GM12878 (cell line): Measurements from ENCODE around the gene ACTR2. TPM values are rescaled to one million over a fixed set of nuclear protein-coding genes. Genes with fewer than 3 reads are reported as not detected.

Experiments used
- ATAC-seq: fragments of 200-7000 bp; cut with Tn5 transposase; 3 replicates; pipeline ENCODE4 v1.9.1; 2020; ENCODE audit warnings: mild to moderate bottlenecking, moderate library complexity
- BruUV-seq: library from RNA; stranded (reverse); fragments of 400-500 nt; replicated peaks from 2 replicates; lab custom pipeline; 2021; lab: Mats Ljungman, UMichigan
- CTCF ChIA-PET: fragments of 300-600 bp; sonication (Branson Sonifier 250); formaldehyde crosslinking; extraction: SDS; loops from one replicate; lab custom pipeline; 2021; ENCODE audit warnings: inconsistent platforms; lab: Yijun Ruan, JAX
- POLR2A ChIA-PET: fragments of 350-600 bp; formaldehyde crosslinking; extraction: SDS; loops from one replicate; lab custom pipeline; 2021; ENCODE audit warnings: inconsistent platforms; lab: Charles Lee
- RAD21 ChIA-PET: fragments of 300-600 bp; sonication (Branson Sonifier 250); formaldehyde crosslinking; loops from one replicate; lab custom pipeline; 2023; ENCODE audit warnings: antibody characterized with exemption; ENCODE audit not compliant: unreplicated experiment; lab: Charles Lee
- SMC1A ChIA-PET: fragments of 300-600 bp; sonication (Branson Sonifier 250); formaldehyde crosslinking; loops from one replicate; lab custom pipeline; 2023; ENCODE audit not compliant: unreplicated experiment, uncharacterized antibody; lab: Charles Lee
- DNase-seq: peaks from one replicate; pipeline ENCODE4 v3.0.0-alpha.2; 2011; ENCODE audit warnings: low read depth, low spot score
- FAIRE-seq: peaks from 3 replicates; lab custom pipeline; 2011; peaks lifted over from hg19 to GRCh38; lab: Jason Lieb, UNC
- H2AFZ ChIP-seq: 2 replicates; pipeline ENCODE4 v1.6.0; 2011; ENCODE audit warnings: low read depth, low read length, control low read depth; ENCODE audit not compliant: control insufficient read depth
- H3K27ac ChIP-seq: 2 replicates; pipeline ENCODE4 v1.5.1; 2011; ENCODE audit warnings: control low read depth; ENCODE audit not compliant: control insufficient read depth, insufficient read depth
- H3K27me3 ChIP-seq, 2 experiments: replicated peaks in 1 of 2; 2 replicates each; pipeline versions ENCODE4 v1.6.0 to v1.6.1; 2011; ENCODE audit warnings: low read length in 1 of 2; ENCODE audit not compliant: control insufficient read depth in 2 of 2, insufficient read depth in 2 of 2
- H3K36me3 ChIP-seq, 2 experiments: 2 replicates each; pipeline ENCODE4 v1.5.1; 2011; ENCODE audit warnings: low read length in 1 of 2; ENCODE audit not compliant: control insufficient read depth in 2 of 2, insufficient read depth in 2 of 2
- H3K4me1 ChIP-seq: 2 replicates; pipeline ENCODE4 v1.6.1; 2011; ENCODE audit warnings: mild to moderate bottlenecking, low read length, moderate library complexity, mixed read lengths; ENCODE audit not compliant: control insufficient read depth, insufficient read depth
- H3K4me2 ChIP-seq: 2 replicates; pipeline ENCODE4 v1.6.0; 2011; ENCODE audit warnings: control low read depth; ENCODE audit not compliant: control insufficient read depth, insufficient read depth
- H3K4me3 ChIP-seq: fragments of 200-600 bp; sonication (generic); 2 replicates; pipeline ENCODE4 v1.5.1; 2016
- H3K79me2 ChIP-seq: 2 replicates; pipeline ENCODE4 v1.6.0; 2011; ENCODE audit warnings: low read length; ENCODE audit not compliant: control insufficient read depth, insufficient read depth
- H3K9ac ChIP-seq: 2 replicates; pipeline ENCODE4 v1.8.0; 2011; ENCODE audit warnings: low read length, control low read depth, mixed read lengths; ENCODE audit not compliant: control insufficient read depth, insufficient read depth
- H3K9me3 ChIP-seq: replicated peaks from 3 replicates; pipeline ENCODE4 v1.5.1; 2011; ENCODE audit warnings: mild to moderate bottlenecking, low read length; ENCODE audit not compliant: control insufficient read depth, insufficient read depth
- H4K20me1 ChIP-seq: 2 replicates; pipeline ENCODE4 v1.6.0; 2011; ENCODE audit not compliant: control insufficient read depth, insufficient read depth
- BCL11A ChIP-seq: IDR thresholded peaks from 2 replicates; pipeline ENCODE4 v1.6.1; 2011; ENCODE audit warnings: low read depth, low read length
- BRCA1 ChIP-seq: IDR thresholded peaks from 2 replicates; pipeline ENCODE4 v1.6.1; 2011; ENCODE audit warnings: low read depth, low read length, improper control_type of control experiment
- DPF2 ChIP-seq: fragments of 450-650 bp; IDR thresholded peaks from 2 replicates; pipeline ENCODE4 v1.6.1; 2017; ENCODE audit warnings: mild to moderate bottlenecking
- EZH2 ChIP-seq: IDR thresholded peaks from 2 replicates; pipeline ENCODE4 v1.6.1; 2012; ENCODE audit warnings: low read depth, mild to moderate bottlenecking, control low read depth, inconsistent platforms, low read length, borderline replicate concordance; ENCODE audit not compliant: control insufficient read depth
- JUNB ChIP-seq: IDR thresholded peaks from 2 replicates; pipeline ENCODE4 v1.6.1; 2016; ENCODE audit warnings: antibody characterized with exemption, mild to moderate bottlenecking
- MEF2B ChIP-seq: fragments of 450-650 bp; IDR thresholded peaks from 2 replicates; pipeline ENCODE4 v1.6.1; 2018; ENCODE audit warnings: mild to moderate bottlenecking, moderate library complexity; ENCODE audit not compliant: partially characterized antibody, poor library complexity, severe bottlenecking
- NFIC ChIP-seq: IDR thresholded peaks from 2 replicates; pipeline ENCODE4 v1.6.1; 2012; ENCODE audit warnings: low read depth, mild to moderate bottlenecking, inconsistent platforms, low read length, moderate library complexity
- RUNX3 ChIP-seq: IDR thresholded peaks from 2 replicates; pipeline ENCODE4 v1.6.1; 2012; ENCODE audit warnings: low read length, inconsistent platforms
- whole genome bisulfite sequencing: methylation state at CpG from one replicate; pipeline ENCODE4 v1.1.6; 2016; ENCODE audit warnings: low lambda C conversion rate; ENCODE audit not compliant: insufficient replicate concordance, insufficient coverage; ENCODE audit errors: missing lambda C conversion rate; 5-methylcytosine and 5-hydroxymethylcytosine counted together
- in situ Hi-C: fragments of 300-500 bp; cut with MboI; formaldehyde crosslinking; loops from 9 replicates; pipeline ENCODE4 v1.14.3; 2018; ENCODE audit warnings: mixed read lengths
- intact Hi-C: fragments of 100-400 bp; cut with micrococcal nuclease; formaldehyde crosslinking; loops from one replicate; pipeline ENCODE4 v1.14.2; 2022; ENCODE audit not compliant: unreplicated experiment
- polyA plus RNA-seq, 11 experiments: library from polyadenylated mRNA; depleted of rRNA in 4 of 11; unstranded in 6 of 11; stranded (reverse) in 5 of 11; fragments of >200 nt; fragmentation: Nextera tagmentation in 4 of 11; fragmentation: Illumina TruSeq in 1 of 11; extraction: Ambion mirVana in 4 of 11; extraction: Trizol in 1 of 11; gene quantifications; 1 replicate in 1 of 11; 2 replicates in 10 of 11; pipeline versions ENCODE4 v1.2.1 to v1.2.3, GENCODE V29; 2011 to 2016; ENCODE audit warnings: inconsistent platforms in 2 of 11, missing spikeins in 2 of 11, low read depth in 1 of 11
- total RNA-seq, 4 experiments: library from RNA; depleted of rRNA in 3 of 4; stranded (reverse); fragments of >200 nt in 3 of 4; fragmentation: Illumina TruSeq in 1 of 4; extraction: Trizol in 1 of 4; gene quantifications; 2 replicates each; pipeline versions ENCODE4 v1.2.1 to v1.2.3, GENCODE V29; 2013 to 2021
- TF ChIP-seq, protein P1 (sequence below): IDR thresholded peaks from 2 replicates; pipeline ENCODE4 v1.6.1; 2012; ENCODE audit warnings: low read depth, low read length, improper control_type of control experiment
- TF ChIP-seq, protein P2 (sequence below): fragments of 450-650 bp; IDR thresholded peaks from 2 replicates; pipeline ENCODE4 v1.6.1; 2016; ENCODE audit warnings: mild to moderate bottlenecking, moderate library complexity, borderline replicate concordance
- TF ChIP-seq, protein P3 (sequence below): fragments of 450-650 bp; formaldehyde crosslinking; IDR thresholded peaks from 2 replicates; pipeline ENCODE4 v1.5.0; 2022; ENCODE audit warnings: mild to moderate bottlenecking, missing genetic modification characterization
- TF ChIP-seq, protein P4 (sequence below): IDR thresholded peaks from 2 replicates; pipeline ENCODE4 v1.6.1; 2012; ENCODE audit warnings: low read depth, low read length, improper control_type of control experiment

ACTR2 gene
- total and polyA plus RNA-seq, 10 of the 15 experiments (the other 5 are each of a cell fraction or from before 2014, with no cell fraction given), result 94.2 to 401 (median 195) TPM

DNA sequence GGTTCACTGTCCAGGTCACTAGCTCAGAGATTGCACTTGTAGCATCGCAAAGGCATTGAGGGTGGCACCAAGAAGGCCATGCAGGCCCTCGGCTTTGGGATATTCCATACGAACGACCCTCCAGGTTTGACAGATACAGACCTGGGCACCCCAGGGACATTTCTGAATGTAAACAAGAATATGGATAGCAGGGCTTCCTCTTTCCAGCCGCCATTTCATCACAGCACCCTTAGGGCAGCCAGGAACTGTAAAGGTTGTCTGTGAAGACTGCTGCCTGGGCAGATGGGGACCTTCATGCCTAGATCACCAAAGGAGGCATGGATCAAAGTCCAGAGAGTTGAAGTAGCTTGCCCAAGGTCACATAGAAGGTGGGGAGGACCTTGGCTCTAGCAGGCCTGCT lies 70.5 kb downstream of the ACTR2 start (continued):
- no peak for TF ChIP-seq EZH2
- TF ChIP-seq NFIC, result no peak
- TF ChIP-seq, protein P1, sequence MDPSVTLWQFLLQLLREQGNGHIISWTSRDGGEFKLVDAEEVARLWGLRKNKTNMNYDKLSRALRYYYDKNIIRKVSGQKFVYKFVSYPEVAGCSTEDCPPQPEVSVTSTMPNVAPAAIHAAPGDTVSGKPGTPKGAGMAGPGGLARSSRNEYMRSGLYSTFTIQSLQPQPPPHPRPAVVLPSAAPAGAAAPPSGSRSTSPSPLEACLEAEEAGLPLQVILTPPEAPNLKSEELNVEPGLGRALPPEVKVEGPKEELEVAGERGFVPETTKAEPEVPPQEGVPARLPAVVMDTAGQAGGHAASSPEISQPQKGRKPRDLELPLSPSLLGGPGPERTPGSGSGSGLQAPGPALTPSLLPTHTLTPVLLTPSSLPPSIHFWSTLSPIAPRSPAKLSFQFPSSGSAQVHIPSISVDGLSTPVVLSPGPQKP, result no peak
- no peak for TF ChIP-seq MEF2B
- no peak for TF ChIP-seq BRCA1
- no peak for TF ChIP-seq RUNX3
- TF ChIP-seq, all 136 proteins: peak for 0

DNA sequence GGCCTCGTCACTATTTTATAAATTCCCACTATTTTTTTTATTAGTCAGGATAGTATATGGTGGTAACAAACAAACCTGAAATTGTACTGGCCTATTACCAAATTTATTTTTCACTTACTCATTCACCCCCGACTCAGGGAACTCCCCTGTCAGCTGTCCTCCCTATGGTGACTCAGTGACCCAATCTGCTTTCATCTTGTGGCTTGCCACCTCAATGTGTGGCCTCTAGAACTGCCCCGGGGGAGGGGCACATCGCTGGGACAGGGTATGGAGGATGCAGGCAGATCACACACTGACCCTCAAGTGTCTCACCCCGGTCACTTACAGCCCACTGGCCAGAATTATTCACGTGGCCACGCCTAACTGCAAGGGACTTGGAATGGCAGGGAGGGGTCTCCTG lies 71.6 kb downstream of the ACTR2 start:
- in situ Hi-C loops, result no loop called here
- ChIA-PET POLR2A (interaction anchor here (0.6 to 0.8 kb wide), 2 partner anchors 98 kb away, joined by 5 to 7 read pairs; no protein-coding TSS in a partner anchor), RAD21 (interaction anchor here (1.0 to 3.1 kb wide), 3 partner anchors 20 to 137 kb away, joined by 3 to 13 read pairs (median 4); no protein-coding TSS in a partner anchor), CTCF (interaction anchor here (0.8 to 1.7 kb wide), 5 partner anchors 21 to 275 kb away, joined by 3 to 5 read pairs (median 3); no protein-coding TSS in a partner anchor), SMC1A (interaction anchor here (0.6 to 5.1 kb wide), 14 partner anchors 11 to 945 kb away, joined by 3 to 29 read pairs (median 4); no protein-coding TSS in a partner anchor)
- no peaks in the 10 kb centered on the region for H4K20me1 ChIP-seq
- BruUV-seq, result no TSS peak
- peaks cover 40% of the 10 kb centered on the region for H3K4me1 ChIP-seq
- no peak overlapping the region for H3K27ac ChIP-seq
- TF ChIP-seq JUNB (0 out of 2 replicates have a peak, but pooled peaks have one; percentile 21), RUNX3 (peak; percentile 61), BCL11A (0 out of 2 replicates have a peak, but pooled peaks have one; percentile 26), DPF2 (peak; percentile 40; the same call in 1 of the 2 replicates)
- TF ChIP-seq, protein P2, sequence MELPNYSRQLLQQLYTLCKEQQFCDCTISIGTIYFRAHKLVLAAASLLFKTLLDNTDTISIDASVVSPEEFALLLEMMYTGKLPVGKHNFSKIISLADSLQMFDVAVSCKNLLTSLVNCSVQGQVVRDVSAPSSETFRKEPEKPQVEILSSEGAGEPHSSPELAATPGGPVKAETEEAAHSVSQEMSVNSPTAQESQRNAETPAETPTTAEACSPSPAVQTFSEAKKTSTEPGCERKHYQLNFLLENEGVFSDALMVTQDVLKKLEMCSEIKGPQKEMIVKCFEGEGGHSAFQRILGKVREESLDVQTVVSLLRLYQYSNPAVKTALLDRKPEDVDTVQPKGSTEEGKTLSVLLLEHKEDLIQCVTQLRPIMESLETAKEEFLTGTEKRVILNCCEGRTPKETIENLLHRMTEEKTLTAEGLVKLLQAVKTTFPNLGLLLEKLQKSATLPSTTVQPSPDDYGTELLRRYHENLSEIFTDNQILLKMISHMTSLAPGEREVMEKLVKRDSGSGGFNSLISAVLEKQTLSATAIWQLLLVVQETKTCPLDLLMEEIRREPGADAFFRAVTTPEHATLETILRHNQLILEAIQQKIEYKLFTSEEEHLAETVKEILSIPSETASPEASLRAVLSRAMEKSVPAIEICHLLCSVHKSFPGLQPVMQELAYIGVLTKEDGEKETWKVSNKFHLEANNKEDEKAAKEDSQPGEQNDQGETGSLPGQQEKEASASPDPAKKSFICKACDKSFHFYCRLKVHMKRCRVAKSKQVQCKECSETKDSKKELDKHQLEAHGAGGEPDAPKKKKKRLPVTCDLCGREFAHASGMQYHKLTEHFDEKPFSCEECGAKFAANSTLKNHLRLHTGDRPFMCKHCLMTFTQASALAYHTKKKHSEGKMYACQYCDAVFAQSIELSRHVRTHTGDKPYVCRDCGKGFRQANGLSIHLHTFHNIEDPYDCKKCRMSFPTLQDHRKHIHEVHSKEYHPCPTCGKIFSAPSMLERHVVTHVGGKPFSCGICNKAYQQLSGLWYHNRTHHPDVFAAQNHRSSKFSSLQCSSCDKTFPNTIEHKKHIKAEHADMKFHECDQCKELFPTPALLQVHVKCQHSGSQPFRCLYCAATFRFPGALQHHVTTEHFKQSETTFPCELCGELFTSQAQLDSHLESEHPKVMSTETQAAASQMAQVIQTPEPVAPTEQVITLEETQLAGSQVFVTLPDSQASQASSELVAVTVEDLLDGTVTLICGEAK, result no peak
- TF ChIP-seq, protein P3, sequence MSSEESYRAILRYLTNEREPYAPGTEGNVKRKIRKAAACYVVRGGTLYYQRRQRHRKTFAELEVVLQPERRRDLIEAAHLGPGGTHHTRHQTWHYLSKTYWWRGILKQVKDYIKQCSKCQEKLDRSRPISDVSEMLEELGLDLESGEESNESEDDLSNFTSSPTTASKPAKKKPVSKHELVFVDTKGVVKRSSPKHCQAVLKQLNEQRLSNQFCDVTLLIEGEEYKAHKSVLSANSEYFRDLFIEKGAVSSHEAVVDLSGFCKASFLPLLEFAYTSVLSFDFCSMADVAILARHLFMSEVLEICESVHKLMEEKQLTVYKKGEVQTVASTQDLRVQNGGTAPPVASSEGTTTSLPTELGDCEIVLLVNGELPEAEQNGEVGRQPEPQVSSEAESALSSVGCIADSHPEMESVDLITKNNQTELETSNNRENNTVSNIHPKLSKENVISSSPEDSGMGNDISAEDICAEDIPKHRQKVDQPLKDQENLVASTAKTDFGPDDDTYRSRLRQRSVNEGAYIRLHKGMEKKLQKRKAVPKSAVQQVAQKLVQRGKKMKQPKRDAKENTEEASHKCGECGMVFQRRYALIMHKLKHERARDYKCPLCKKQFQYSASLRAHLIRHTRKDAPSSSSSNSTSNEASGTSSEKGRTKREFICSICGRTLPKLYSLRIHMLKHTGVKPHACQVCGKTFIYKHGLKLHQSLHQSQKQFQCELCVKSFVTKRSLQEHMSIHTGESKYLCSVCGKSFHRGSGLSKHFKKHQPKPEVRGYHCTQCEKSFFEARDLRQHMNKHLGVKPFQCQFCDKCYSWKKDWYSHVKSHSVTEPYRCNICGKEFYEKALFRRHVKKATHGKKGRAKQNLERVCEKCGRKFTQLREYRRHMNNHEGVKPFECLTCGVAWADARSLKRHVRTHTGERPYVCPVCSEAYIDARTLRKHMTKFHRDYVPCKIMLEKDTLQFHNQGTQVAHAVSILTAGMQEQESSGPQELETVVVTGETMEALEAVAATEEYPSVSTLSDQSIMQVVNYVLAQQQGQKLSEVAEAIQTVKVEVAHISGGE (CRISPR knock-in tag), result no peak
- TF ChIP-seq, protein P4, sequence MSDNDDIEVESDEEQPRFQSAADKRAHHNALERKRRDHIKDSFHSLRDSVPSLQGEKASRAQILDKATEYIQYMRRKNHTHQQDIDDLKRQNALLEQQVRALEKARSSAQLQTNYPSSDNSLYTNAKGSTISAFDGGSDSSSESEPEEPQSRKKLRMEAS, result no peak
- H3K4me3 ChIP-seq, result no peak overlapping the region
- H3K9ac ChIP-seq, result no peak overlapping the region
- no peak overlapping the region for H3K4me2 ChIP-seq
- 41% methylated on average over 7 of the region's 7 CpGs for WGBS
- no peaks in the 10 kb centered on the region for H3K27me3 ChIP-seq
- DNase-seq (no peak), ATAC-seq (peak; percentile 55), FAIRE-seq (no peak)
- no peaks in the 10 kb centered on the region for H3K79me2 ChIP-seq
- H3K9me3 ChIP-seq, result no peaks in the 10 kb centered on the region
- intact Hi-C loops, result no loop called here
- H3K36me3 ChIP-seq, result no peaks in the 10 kb centered on the region
- no peak overlapping the region for H2AFZ ChIP-seq
